IMR-90 (cell line): Measurements from ENCODE around the gene C22orf39.

Experiments
- MXI1 ChIP-seq: IDR thresholded peaks from 2 replicates; pipeline ENCODE4 v1.6.1; 2012; ENCODE audit warnings: low read depth, mild to moderate bottlenecking, low read length, moderate library complexity, borderline replicate concordance
- POLR2A ChIP-seq: IDR thresholded peaks from 2 replicates; pipeline ENCODE4 v1.6.1; 2012; ENCODE audit warnings: mild to moderate bottlenecking, low read depth, low read length

GRCh38 chr22:19451570-19451969 is 4.1 kb upstream of the C22orf39 start:
- TF ChIP-seq MXI1 (no peak), POLR2A (no peak)
